ENCODE results near the gene TXNDC2. TPM values are rescaled to one million over a fixed set of nuclear protein-coding genes. Genes with fewer than 3 reads are reported as not detected.
"Not testable (repeated sequence)": the region's sequence is repeated elsewhere in the genome, so short reads cannot be mapped to it uniquely, and the experiment has no call there.

Gene TXNDC2
- total RNA-seq, 1 donor from 2014 or later, result 0.22 TPM

GRCh38 chr18:9912285-9912684 is 26.5 kb downstream of the TXNDC2 start:
- DNase-seq (ENCODE audit: low spot score), result not testable (repeated sequence)

- DNase-seq (ENCODE audit: low spot score), result no peak
These were observed 27.4 kb downstream of the TXNDC2 start for GRCh38 chr18:9913151-9913525.

- DNase-seq (ENCODE audit: low spot score), result peak; percentile 98
These were observed 28.0 kb downstream of the TXNDC2 start, which contains the start of gene VAPA for GRCh38 chr18:9913526-9914333. Gene VAPA (plus strand): TSS chr18:9914016. CDS start chr18:9914257, 241 bp downstream.

GRCh38 chr18:9914334-9914583 is 28.5 kb downstream of the TXNDC2 start:
- DNase-seq (ENCODE audit: low spot score), result no peak

GRCh38 chr18:9914584-9915290 is 29.0 kb downstream of the TXNDC2 start:
- DNase-seq (ENCODE audit: low spot score), result peak; percentile 93

- no peak for DNase-seq (ENCODE audit: low spot score)
These were observed 29.7 kb downstream of the TXNDC2 start for GRCh38 chr18:9915291-9916076.

- no peak for DNase-seq (ENCODE audit: low spot score)
These were observed 30.4 kb downstream of the TXNDC2 start for GRCh38 chr18:9916077-9916639.

GRCh38 chr18:9916808-9917207 is 31.0 kb downstream of the TXNDC2 start:
- DNase-seq (ENCODE audit: low spot score), result no peak

GRCh38 chr18:9918016-9918680 is 32.4 kb downstream of the TXNDC2 start:
- no peak for DNase-seq (ENCODE audit: low spot score)

GRCh38 chr18:9919564-9920232 is 33.9 kb downstream of the TXNDC2 start:
- no peak for DNase-seq (ENCODE audit: low spot score)

- no peak for DNase-seq (ENCODE audit: low spot score)
These were observed 37.0 kb downstream of the TXNDC2 start for GRCh38 chr18:9922592-9923311.

- DNase-seq (ENCODE audit: low spot score), result no peak
These were observed 38.7 kb downstream of the TXNDC2 start for GRCh38 chr18:9924371-9924943.

GRCh38 chr18:9925369-9925768 is 39.6 kb downstream of the TXNDC2 start:
- DNase-seq (ENCODE audit: low spot score), result no peak

- DNase-seq (ENCODE audit: low spot score), result no peak
These were observed 40.0 kb downstream of the TXNDC2 start for GRCh38 chr18:9925795-9926194.

GRCh38 chr18:9926223-9926894 is 40.6 kb downstream of the TXNDC2 start:
- no peak for DNase-seq (ENCODE audit: low spot score)

GRCh38 chr18:9926977-9927376 is 41.2 kb downstream of the TXNDC2 start:
- DNase-seq (ENCODE audit: low spot score), result no peak

- no peak for DNase-seq (ENCODE audit: low spot score)
These were observed 41.8 kb downstream of the TXNDC2 start for GRCh38 chr18:9927392-9928063.

- no peak for DNase-seq (ENCODE audit: low spot score)
These were observed 43.0 kb downstream of the TXNDC2 start for GRCh38 chr18:9928646-9929259.
